ENCODE measurements around the gene CD300A.

- TF ChIP-seq POLR2A (IDR thresholded peaks at IDR 0.05; ENCODE audit: low read depth, low read length) (no peak), POLR2AphosphoS5 (IDR thresholded peaks at IDR 0.05; ENCODE audit: low read depth, low read length) (no peak), PAX5 (IDR thresholded peaks at IDR 0.05; ENCODE audit: insufficient read depth, low read length, severe bottlenecking) (no peak), SPI1 (IDR thresholded peaks at IDR 0.05; ENCODE audit: low read depth, low read length) (no peak), TAF1 (IDR thresholded peaks at IDR 0.05; ENCODE audit: low read depth, low read length) (no peak)
Measured at GRCh38 chr17:74525781-74526288, 59.4 kb downstream of the CD300A start.
